Chondrocyte (in vitro differentiated cells): ENCODE data around the gene SPAG4. TPM values are rescaled to one million over a fixed set of nuclear protein-coding genes. Genes with fewer than 3 reads are reported as not detected.

ENCODE experiments used
- DNase-seq: peaks from one replicate; pipeline ENCODE4 v3.0.0; 2021; ENCODE audit warnings: mixed read lengths, low spot score
- H3K27ac Mint-ChIP-seq: one replicate; pipeline ENCODE4 v1.8.0; 2021; ENCODE audit warnings: mild to moderate bottlenecking, moderate library complexity, mixed read lengths; ENCODE audit not compliant: unreplicated experiment
- H3K27me3 Mint-ChIP-seq: 2 replicates; pipeline ENCODE4 v1.8.0; 2021; ENCODE audit warnings: low read depth, mixed read lengths
- H3K36me3 Mint-ChIP-seq: 2 replicates; pipeline ENCODE4 v1.8.0; 2021; ENCODE audit warnings: low read depth, mixed read lengths
- H3K4me1 Mint-ChIP-seq: 2 replicates; pipeline ENCODE4 v1.8.0; 2021; ENCODE audit warnings: low read depth, mild to moderate bottlenecking, mixed read lengths
- H3K4me3 Mint-ChIP-seq: one replicate; pipeline ENCODE4 v1.8.0; 2021; ENCODE audit warnings: mild to moderate bottlenecking, moderate library complexity, mixed read lengths; ENCODE audit not compliant: unreplicated experiment
- H3K9me3 Mint-ChIP-seq: 2 replicates; pipeline ENCODE4 v1.8.0; 2021; ENCODE audit warnings: low read depth, mixed read lengths
- total RNA-seq: library from RNA; stranded (reverse); gene quantifications from 3 replicates; pipeline ENCODE4 v1.2.1, GENCODE V29; 2021
- TF ChIP-seq, protein P1 (sequence below): fragments of 200-600 bp; sonication (generic); IDR thresholded peaks from 2 replicates; pipeline ENCODE4 v1.5.0; 2021; ENCODE audit warnings: antibody characterized with exemption, mild to moderate bottlenecking, moderate library complexity

SPAG4 gene
- total RNA-seq, 1 donor from 2014 or later: 8.6 TPM

DNA sequence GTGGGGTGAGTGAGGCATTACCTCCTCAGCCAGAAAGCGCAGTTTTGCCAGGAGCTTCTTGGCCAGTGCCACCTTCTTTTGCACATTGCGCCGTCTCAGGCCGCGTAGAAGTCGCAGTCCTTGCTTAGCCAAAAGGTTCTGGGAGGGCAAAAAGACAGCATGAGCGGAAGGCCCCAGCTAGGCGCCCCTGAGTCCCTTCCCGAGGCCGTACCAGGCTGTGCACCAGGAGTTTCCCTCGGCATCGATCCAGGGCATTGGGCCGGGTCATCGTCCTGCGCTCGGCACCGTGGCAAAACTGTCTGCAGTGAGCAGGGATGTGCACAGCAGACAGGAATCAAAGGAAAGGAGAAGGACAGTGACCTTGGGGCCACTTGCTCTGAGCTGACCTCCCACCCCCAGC lies 20.2 kb upstream of the SPAG4 start:
- TF ChIP-seq, protein P1, sequence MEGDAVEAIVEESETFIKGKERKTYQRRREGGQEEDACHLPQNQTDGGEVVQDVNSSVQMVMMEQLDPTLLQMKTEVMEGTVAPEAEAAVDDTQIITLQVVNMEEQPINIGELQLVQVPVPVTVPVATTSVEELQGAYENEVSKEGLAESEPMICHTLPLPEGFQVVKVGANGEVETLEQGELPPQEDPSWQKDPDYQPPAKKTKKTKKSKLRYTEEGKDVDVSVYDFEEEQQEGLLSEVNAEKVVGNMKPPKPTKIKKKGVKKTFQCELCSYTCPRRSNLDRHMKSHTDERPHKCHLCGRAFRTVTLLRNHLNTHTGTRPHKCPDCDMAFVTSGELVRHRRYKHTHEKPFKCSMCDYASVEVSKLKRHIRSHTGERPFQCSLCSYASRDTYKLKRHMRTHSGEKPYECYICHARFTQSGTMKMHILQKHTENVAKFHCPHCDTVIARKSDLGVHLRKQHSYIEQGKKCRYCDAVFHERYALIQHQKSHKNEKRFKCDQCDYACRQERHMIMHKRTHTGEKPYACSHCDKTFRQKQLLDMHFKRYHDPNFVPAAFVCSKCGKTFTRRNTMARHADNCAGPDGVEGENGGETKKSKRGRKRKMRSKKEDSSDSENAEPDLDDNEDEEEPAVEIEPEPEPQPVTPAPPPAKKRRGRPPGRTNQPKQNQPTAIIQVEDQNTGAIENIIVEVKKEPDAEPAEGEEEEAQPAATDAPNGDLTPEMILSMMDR: no peak
- Mint-ChIP-seq H3K9me3 (no peaks in the 10 kb centered on the region), H3K4me1 (no peaks in the 10 kb centered on the region), H3K27ac (no peak overlapping the region), H3K27me3 (peaks cover 8% of the 10 kb centered on the region), H3K4me3 (no peak overlapping the region), H3K36me3 (peaks cover 3% of the 10 kb centered on the region)
- DNase-seq: peak; percentile 56

DNA sequence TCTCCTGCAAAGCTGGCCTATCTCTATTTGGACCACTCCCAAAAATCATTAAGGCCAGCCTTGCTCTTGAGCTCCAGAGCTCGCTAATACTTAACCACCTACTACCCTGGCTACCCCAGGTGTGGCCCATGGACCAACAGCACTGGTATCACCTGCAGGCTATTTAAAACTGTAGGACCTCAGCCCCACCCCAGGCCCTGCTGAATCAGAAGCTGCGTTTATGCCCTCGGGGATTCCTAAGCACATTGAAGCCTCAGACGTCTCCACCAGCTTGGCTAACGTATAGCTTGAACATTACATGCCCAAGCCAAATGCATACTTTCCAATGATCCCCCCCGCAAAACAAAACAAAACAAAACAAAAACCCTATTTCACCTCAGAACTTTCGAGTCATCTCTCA lies 19.7 kb upstream of the SPAG4 start:
- no peak overlapping the region for H3K27ac Mint-ChIP-seq
- no peaks in the 10 kb centered on the region for H3K9me3 Mint-ChIP-seq
- peaks cover 3% of the 10 kb centered on the region for H3K36me3 Mint-ChIP-seq
- peak; percentile 40 for DNase-seq
- H3K27me3 Mint-ChIP-seq: peaks cover 8% of the 10 kb centered on the region
- peaks cover 4% of the 10 kb centered on the region for H3K4me1 Mint-ChIP-seq
- H3K4me3 Mint-ChIP-seq: no peak overlapping the region
- TF ChIP-seq, protein P1: no peak

GRCh38 chr20:35597186-35597585 lies 18.4 kb upstream of the SPAG4 start:
- Mint-ChIP-seq H3K36me3 (peaks cover 3% of the 10 kb centered on the region), H3K9me3 (no peaks in the 10 kb centered on the region), H3K4me1 (peaks cover 10% of the 10 kb centered on the region), H3K27me3 (peaks cover 8% of the 10 kb centered on the region), H3K4me3 (no peak overlapping the region), H3K27ac (no peak overlapping the region)
- DNase-seq: peak; percentile 21
- TF ChIP-seq, protein P1: no peak

DNA sequence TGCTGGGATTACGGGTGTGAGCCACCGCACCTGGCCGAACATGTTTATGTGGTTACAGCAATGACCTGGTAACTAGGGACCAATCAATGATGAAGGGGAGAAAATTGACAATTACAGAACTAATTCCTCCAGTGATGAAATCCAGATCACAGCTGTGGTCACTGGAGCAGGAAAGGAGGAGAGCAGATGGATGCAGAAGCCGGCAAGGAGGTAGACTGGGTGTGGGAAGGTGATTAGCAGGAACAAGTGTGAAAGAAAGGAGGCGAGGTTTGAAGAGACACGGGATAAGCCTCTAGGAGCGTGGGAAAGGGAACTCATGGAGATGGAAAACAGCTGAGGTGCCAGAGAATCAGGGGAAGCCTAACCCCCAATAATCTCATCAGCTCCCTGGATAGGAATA lies 17.2 kb upstream of the SPAG4 start:
- H3K27ac Mint-ChIP-seq: no peak overlapping the region
- H3K4me3 Mint-ChIP-seq: no peak overlapping the region
- peaks cover 3% of the 10 kb centered on the region for H3K36me3 Mint-ChIP-seq
- no peaks in the 10 kb centered on the region for H3K9me3 Mint-ChIP-seq
- peak; percentile 47 for DNase-seq
- peaks cover 9% of the 10 kb centered on the region for H3K27me3 Mint-ChIP-seq
- peaks cover 10% of the 10 kb centered on the region for H3K4me1 Mint-ChIP-seq
- TF ChIP-seq, protein P1: no peak

- no peak overlapping the region for H3K27ac Mint-ChIP-seq
- peaks cover 10% of the 10 kb centered on the region for H3K4me1 Mint-ChIP-seq
- H3K4me3 Mint-ChIP-seq: no peak overlapping the region
- TF ChIP-seq, protein P1: no peak
- peaks cover 9% of the 10 kb centered on the region for H3K27me3 Mint-ChIP-seq
- no peaks in the 10 kb centered on the region for H3K9me3 Mint-ChIP-seq
- peaks cover 3% of the 10 kb centered on the region for H3K36me3 Mint-ChIP-seq
- DNase-seq: peak; percentile 81
Observed at GRCh38 chr20:35598899-35599775, 16.5 kb upstream of the SPAG4 start.
